SK-N-SH treated with all-trans-retinoic acid at 6 μM for 48 hours (cell line): ENCODE data around the gene GUCA2A.

ENCODE experiments used
- ATAC-seq: fragments of 200-7000 bp; cut with Tn5 transposase; 3 replicates; pipeline ENCODE4 v1.9.1; 2020; ENCODE audit warnings: mild to moderate bottlenecking, moderate library complexity
- ARNTL ChIP-seq: fragments of 450-650 bp; formaldehyde crosslinking; IDR thresholded peaks from 2 replicates; pipeline ENCODE4 v1.5.0; 2020; ENCODE audit warnings: low read depth, mild to moderate bottlenecking, moderate library complexity, borderline replicate concordance
- BACH2 ChIP-seq: fragments of 250-450 bp; sonication (Bioruptor Pico); IDR thresholded peaks from 2 replicates; pipeline ENCODE4 v1.9.0; 2021; ENCODE audit warnings: mild to moderate bottlenecking, borderline replicate concordance
- CSDC2 ChIP-seq: fragments of 250-450 bp; sonication (Bioruptor Pico); IDR thresholded peaks from 2 replicates; pipeline ENCODE4 v1.5.0; 2020; ENCODE audit warnings: mild to moderate bottlenecking, moderate library complexity
- ESRRG ChIP-seq: fragments of 250-450 bp; sonication (Bioruptor Pico); IDR thresholded peaks from 2 replicates; pipeline ENCODE4 v1.6.1; 2021; ENCODE audit warnings: mild to moderate bottlenecking
- GLIS3 ChIP-seq: fragments of 250-450 bp; sonication (Bioruptor Pico); IDR thresholded peaks from 2 replicates; pipeline ENCODE4 v1.5.0; 2020; ENCODE audit warnings: mild to moderate bottlenecking, moderate library complexity
- ISL1 ChIP-seq: fragments of 250-450 bp; sonication (Bioruptor Pico); IDR thresholded peaks from 2 replicates; pipeline ENCODE4 v2.1.2; 2022; ENCODE audit warnings: mild to moderate bottlenecking, moderate library complexity
- OSR1 ChIP-seq: fragments of 250-450 bp; sonication (Bioruptor Pico); IDR thresholded peaks from 2 replicates; pipeline ENCODE4 v1.8.0; 2022; ENCODE audit warnings: moderate library complexity, mild to moderate bottlenecking, inconsistent platforms
- RARB ChIP-seq: fragments of 250-450 bp; sonication (Bioruptor Pico); IDR thresholded peaks from 2 replicates; pipeline ENCODE4 v1.8.0; 2021; ENCODE audit warnings: mild to moderate bottlenecking, moderate library complexity
- SNAI2 ChIP-seq: fragments of 250-450 bp; sonication (Bioruptor Pico); IDR thresholded peaks from 2 replicates; pipeline ENCODE4 v1.5.0; 2020; ENCODE audit warnings: mild to moderate bottlenecking, moderate library complexity
- TCF4 ChIP-seq: fragments of 250-450 bp; sonication (Bioruptor Pico); IDR thresholded peaks from 2 replicates; pipeline ENCODE4 v1.8.0; 2021; ENCODE audit warnings: mild to moderate bottlenecking, moderate library complexity, borderline replicate concordance
- TOX ChIP-seq: fragments of 250-450 bp; sonication (Bioruptor Pico); IDR thresholded peaks from 2 replicates; pipeline ENCODE4 v1.8.0; 2021; ENCODE audit warnings: mild to moderate bottlenecking, moderate library complexity, borderline replicate concordance
- ZC3H10 ChIP-seq: fragments of 250-450 bp; sonication (Bioruptor Pico); IDR thresholded peaks from 2 replicates; pipeline ENCODE4 v1.5.1; 2021; ENCODE audit warnings: mild to moderate bottlenecking, moderate library complexity
- ZFP3 ChIP-seq: fragments of 250-450 bp; sonication (Bioruptor Pico); IDR thresholded peaks from 2 replicates; pipeline ENCODE4 v1.5.0; 2020; ENCODE audit warnings: mild to moderate bottlenecking, moderate library complexity
- ZFP30 ChIP-seq: fragments of 450-650 bp; formaldehyde crosslinking; IDR thresholded peaks from 2 replicates; pipeline ENCODE4 v1.5.0; 2022; ENCODE audit warnings: mild to moderate bottlenecking, moderate library complexity
- ZNF565 ChIP-seq: fragments of 450-650 bp; formaldehyde crosslinking; conservative IDR thresholded peaks from 2 replicates; pipeline ENCODE4 v1.5.0; 2020; ENCODE audit warnings: low read depth, mild to moderate bottlenecking, moderate library complexity
- ZNF70 ChIP-seq: fragments of 450-650 bp; formaldehyde crosslinking; IDR thresholded peaks from 2 replicates; pipeline ENCODE4 v1.5.0; 2020; ENCODE audit warnings: mild to moderate bottlenecking, moderate library complexity
- ZNF8 ChIP-seq: fragments of 450-650 bp; formaldehyde crosslinking; IDR thresholded peaks from 2 replicates; pipeline ENCODE4 v1.5.0; 2020; ENCODE audit warnings: mild to moderate bottlenecking, moderate library complexity
- TF ChIP-seq, protein P1 (sequence below): fragments of 250-450 bp; sonication (Bioruptor Pico); IDR thresholded peaks from 2 replicates; pipeline ENCODE4 v1.5.1; 2021; ENCODE audit warnings: mild to moderate bottlenecking, moderate library complexity
- TF ChIP-seq, protein P2 (sequence below): fragments of 250-450 bp; sonication (Bioruptor Pico); IDR thresholded peaks from 2 replicates; pipeline ENCODE4 v1.8.0; 2021; ENCODE audit warnings: low read depth, mild to moderate bottlenecking, moderate library complexity, borderline replicate concordance
- TF ChIP-seq, protein P3 (sequence below): fragments of 250-450 bp; sonication (Bioruptor Pico); IDR thresholded peaks from 2 replicates; pipeline ENCODE4 v1.5.0; 2020; ENCODE audit warnings: mild to moderate bottlenecking, moderate library complexity
- TF ChIP-seq, protein P4 (sequence below): fragments of 250-450 bp; sonication (Bioruptor Pico); IDR thresholded peaks from 2 replicates; pipeline ENCODE4 v1.8.0; 2020; ENCODE audit warnings: mild to moderate bottlenecking, moderate library complexity, borderline replicate concordance
- TF ChIP-seq, protein P5 (sequence below): fragments of 250-450 bp; sonication (Bioruptor Pico); IDR thresholded peaks from 2 replicates; pipeline ENCODE4 v1.5.1; 2020; ENCODE audit warnings: low read depth, mild to moderate bottlenecking, moderate library complexity

The GUCA2A gene

DNA sequence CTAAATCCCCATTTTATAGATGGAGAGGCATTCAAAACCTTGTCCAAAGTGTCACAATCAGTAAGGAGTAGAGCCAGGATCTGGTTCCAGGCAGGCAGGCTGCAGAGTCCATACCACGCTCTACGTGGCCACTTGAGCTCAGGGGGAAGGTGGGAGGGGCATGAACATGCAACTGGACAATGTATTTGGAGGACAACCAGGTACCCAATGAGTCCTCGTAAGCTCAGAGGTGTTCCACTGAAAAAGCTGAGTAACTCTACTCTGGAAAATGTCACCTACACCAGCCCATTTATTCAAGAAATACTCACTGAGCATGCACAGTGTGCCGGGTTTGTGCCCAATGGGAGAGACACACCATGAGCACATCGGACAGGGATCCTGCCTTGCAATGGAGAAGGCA lies 22.6 kb downstream of the GUCA2A start (continued):
- TF ChIP-seq ZNF565 (no peak), ZFP3 (CRISPR knock-in tag) (no peak), ZNF70 (CRISPR knock-in tag) (no peak)

DNA sequence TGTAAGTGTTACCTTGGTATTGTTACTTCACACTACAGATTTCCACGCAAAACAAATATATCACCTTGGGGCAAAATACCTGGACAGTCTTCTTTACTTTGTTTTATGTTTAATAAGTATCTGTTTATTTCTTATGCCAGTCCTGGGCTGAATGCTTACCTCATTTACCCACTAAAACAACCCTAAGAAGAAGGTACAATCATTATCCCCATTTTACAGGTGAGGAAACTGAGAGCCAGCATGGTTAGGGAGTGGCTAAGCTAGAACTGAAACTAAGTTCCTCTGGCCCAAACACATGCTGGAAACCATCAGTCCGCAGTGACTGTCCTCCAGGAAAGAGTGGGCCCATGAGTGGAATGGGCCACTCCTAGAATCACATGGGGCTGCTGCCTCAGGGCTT lies 24.4 kb downstream of the GUCA2A start:
- no peak for TF ChIP-seq OSR1 (CRISPR knock-in tag)
- TF ChIP-seq RARB, result no peak
- TF ChIP-seq, protein P1, sequence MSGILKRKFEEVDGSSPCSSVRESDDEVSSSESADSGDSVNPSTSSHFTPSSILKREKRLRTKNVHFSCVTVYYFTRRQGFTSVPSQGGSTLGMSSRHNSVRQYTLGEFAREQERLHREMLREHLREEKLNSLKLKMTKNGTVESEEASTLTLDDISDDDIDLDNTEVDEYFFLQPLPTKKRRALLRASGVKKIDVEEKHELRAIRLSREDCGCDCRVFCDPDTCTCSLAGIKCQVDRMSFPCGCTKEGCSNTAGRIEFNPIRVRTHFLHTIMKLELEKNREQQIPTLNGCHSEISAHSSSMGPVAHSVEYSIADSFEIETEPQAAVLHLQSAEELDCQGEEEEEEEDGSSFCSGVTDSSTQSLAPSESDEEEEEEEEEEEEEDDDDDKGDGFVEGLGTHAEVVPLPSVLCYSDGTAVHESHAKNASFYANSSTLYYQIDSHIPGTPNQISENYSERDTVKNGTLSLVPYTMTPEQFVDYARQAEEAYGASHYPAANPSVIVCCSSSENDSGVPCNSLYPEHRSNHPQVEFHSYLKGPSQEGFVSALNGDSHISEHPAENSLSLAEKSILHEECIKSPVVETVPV (CRISPR knock-in tag), result no peak
- TF ChIP-seq CSDC2 (CRISPR knock-in tag), result no peak
- TF ChIP-seq, protein P2, sequence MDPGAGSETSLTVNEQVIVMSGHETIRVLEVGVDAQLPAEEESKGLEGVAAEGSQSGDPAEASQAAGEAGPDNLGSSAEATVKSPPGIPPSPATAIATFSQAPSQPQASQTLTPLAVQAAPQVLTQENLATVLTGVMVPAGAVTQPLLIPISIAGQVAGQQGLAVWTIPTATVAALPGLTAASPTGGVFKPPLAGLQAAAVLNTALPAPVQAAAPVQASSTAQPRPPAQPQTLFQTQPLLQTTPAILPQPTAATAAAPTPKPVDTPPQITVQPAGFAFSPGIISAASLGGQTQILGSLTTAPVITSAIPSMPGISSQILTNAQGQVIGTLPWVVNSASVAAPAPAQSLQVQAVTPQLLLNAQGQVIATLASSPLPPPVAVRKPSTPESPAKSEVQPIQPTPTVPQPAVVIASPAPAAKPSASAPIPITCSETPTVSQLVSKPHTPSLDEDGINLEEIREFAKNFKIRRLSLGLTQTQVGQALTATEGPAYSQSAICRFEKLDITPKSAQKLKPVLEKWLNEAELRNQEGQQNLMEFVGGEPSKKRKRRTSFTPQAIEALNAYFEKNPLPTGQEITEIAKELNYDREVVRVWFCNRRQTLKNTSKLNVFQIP (CRISPR knock-in tag), result no peak
- TF ChIP-seq, protein P3, sequence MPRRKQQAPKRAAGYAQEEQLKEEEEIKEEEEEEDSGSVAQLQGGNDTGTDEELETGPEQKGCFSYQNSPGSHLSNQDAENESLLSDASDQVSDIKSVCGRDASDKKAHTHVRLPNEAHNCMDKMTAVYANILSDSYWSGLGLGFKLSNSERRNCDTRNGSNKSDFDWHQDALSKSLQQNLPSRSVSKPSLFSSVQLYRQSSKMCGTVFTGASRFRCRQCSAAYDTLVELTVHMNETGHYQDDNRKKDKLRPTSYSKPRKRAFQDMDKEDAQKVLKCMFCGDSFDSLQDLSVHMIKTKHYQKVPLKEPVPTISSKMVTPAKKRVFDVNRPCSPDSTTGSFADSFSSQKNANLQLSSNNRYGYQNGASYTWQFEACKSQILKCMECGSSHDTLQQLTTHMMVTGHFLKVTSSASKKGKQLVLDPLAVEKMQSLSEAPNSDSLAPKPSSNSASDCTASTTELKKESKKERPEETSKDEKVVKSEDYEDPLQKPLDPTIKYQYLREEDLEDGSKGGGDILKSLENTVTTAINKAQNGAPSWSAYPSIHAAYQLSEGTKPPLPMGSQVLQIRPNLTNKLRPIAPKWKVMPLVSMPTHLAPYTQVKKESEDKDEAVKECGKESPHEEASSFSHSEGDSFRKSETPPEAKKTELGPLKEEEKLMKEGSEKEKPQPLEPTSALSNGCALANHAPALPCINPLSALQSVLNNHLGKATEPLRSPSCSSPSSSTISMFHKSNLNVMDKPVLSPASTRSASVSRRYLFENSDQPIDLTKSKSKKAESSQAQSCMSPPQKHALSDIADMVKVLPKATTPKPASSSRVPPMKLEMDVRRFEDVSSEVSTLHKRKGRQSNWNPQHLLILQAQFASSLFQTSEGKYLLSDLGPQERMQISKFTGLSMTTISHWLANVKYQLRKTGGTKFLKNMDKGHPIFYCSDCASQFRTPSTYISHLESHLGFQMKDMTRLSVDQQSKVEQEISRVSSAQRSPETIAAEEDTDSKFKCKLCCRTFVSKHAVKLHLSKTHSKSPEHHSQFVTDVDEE (CRISPR knock-in tag), result no peak
- no peak for TF ChIP-seq BACH2 (CRISPR knock-in tag)
- no peak for TF ChIP-seq ZFP30 (CRISPR knock-in tag)
- no peak for TF ChIP-seq TOX (CRISPR knock-in tag)
- no peak for TF ChIP-seq ZFP3 (CRISPR knock-in tag)
- no peak for TF ChIP-seq ZC3H10 (CRISPR knock-in tag)
- TF ChIP-seq ISL1, result no peak
- TF ChIP-seq ZNF565, result no peak
- no peak for TF ChIP-seq SNAI2 (CRISPR knock-in tag)
- no peak for TF ChIP-seq TCF4 (CRISPR knock-in tag)
- no peak for TF ChIP-seq GLIS3
- TF ChIP-seq, protein P4, sequence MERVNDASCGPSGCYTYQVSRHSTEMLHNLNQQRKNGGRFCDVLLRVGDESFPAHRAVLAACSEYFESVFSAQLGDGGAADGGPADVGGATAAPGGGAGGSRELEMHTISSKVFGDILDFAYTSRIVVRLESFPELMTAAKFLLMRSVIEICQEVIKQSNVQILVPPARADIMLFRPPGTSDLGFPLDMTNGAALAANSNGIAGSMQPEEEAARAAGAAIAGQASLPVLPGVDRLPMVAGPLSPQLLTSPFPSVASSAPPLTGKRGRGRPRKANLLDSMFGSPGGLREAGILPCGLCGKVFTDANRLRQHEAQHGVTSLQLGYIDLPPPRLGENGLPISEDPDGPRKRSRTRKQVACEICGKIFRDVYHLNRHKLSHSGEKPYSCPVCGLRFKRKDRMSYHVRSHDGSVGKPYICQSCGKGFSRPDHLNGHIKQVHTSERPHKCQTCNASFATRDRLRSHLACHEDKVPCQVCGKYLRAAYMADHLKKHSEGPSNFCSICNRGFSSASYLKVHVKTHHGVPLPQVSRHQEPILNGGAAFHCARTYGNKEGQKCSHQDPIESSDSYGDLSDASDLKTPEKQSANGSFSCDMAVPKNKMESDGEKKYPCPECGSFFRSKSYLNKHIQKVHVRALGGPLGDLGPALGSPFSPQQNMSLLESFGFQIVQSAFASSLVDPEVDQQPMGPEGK (CRISPR knock-in tag), result no peak
- TF ChIP-seq, protein P5, sequence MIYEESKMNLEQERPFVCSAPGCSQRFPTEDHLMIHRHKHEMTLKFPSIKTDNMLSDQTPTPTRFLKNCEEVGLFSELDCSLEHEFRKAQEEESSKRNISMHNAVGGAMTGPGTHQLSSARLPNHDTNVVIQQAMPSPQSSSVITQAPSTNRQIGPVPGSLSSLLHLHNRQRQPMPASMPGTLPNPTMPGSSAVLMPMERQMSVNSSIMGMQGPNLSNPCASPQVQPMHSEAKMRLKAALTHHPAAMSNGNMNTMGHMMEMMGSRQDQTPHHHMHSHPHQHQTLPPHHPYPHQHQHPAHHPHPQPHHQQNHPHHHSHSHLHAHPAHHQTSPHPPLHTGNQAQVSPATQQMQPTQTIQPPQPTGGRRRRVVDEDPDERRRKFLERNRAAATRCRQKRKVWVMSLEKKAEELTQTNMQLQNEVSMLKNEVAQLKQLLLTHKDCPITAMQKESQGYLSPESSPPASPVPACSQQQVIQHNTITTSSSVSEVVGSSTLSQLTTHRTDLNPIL (CRISPR knock-in tag), result no peak
- no peak for ATAC-seq

DNA sequence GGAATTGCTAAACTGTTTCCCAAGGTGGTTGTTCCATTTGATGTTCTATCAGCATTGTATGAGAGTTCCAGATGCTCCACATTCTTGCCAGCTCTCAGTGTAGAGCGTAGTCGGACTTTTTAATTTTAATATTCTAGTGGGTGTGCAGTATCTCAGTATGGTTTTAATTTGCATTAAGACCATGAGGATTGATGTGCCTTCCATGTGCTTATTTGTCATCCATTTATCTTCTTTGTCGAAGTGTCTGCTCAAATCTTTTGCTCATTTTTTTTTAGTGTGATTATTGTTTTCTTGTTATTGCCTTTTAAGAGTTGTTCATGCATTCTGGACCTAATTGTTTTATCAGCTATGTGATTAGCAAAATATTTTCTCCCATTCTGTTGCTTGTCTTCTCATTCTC lies 25.1 kb downstream of the GUCA2A start:
- no peak for ATAC-seq
- no peak for TF ChIP-seq ZNF8 (CRISPR knock-in tag)

DNA sequence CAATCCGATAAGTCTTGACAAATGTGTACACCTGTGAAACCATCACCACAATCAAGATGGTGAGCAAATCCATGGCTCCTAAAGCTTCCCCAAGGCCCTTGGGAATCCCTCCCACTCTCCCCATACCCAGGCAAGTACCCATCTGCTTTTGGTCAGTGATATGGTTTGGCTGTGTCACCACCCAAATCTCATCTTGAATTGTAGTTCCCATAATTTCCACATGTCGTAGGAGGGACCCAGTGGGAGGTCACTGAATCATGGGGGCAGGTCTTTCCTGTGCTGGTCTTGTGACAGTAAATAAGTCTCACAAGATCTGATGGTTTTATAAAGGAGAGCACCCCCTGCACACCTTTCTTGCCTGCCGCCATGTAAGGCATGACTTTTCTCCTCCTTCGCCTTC lies 26.0 kb downstream of the GUCA2A start:
- no peak for ATAC-seq
- TF ChIP-seq, protein P3 (CRISPR knock-in tag), result no peak
- no peak for TF ChIP-seq OSR1 (CRISPR knock-in tag)
- TF ChIP-seq, protein P5 (CRISPR knock-in tag), result no peak
- TF ChIP-seq ESRRG, result no peak
- TF ChIP-seq, protein P2 (CRISPR knock-in tag), result no peak
- TF ChIP-seq ARNTL (CRISPR knock-in tag), result no peak
- TF ChIP-seq SNAI2 (CRISPR knock-in tag), result no peak
- no peak for TF ChIP-seq BACH2 (CRISPR knock-in tag)
- TF ChIP-seq ZNF565, result no peak
